Liver (tissue), 9 donors: ENCODE measurements around the gene REG3A. TPM values are rescaled to one million over a fixed set of nuclear protein-coding genes. Genes with fewer than 3 reads are reported as not detected.

Experiments
- DNase-seq: peaks from one replicate; pipeline ENCODE4 v3.0.0-alpha.2; 2017; ENCODE audit warnings: low spot score
- H3K27ac ChIP-seq, 2 donors: one replicate each; pipeline ENCODE4 v1.7.0; 2013; ENCODE audit warnings: inconsistent platforms in 2 of 2, low read length in 2 of 2, control low read depth in 1 of 2, low read depth in 1 of 2, mild to moderate bottlenecking in 1 of 2
- H3K27me3 ChIP-seq, 4 donors: one replicate each; pipeline versions ENCODE4 v1.6.1 to v1.7.0; 2013; ENCODE audit warnings: low read length in 3 of 4, inconsistent platforms in 1 of 4, mild to moderate bottlenecking in 1 of 4, moderate library complexity in 1 of 4; ENCODE audit not compliant: control insufficient read depth in 4 of 4, insufficient read depth in 4 of 4
- H3K36me3 ChIP-seq, 4 donors: one replicate each; pipeline versions ENCODE4 v1.6.1 to v1.7.0; 2013; ENCODE audit warnings: low read length in 3 of 4, mild to moderate bottlenecking in 3 of 4, low read depth in 1 of 4, moderate library complexity in 1 of 4; ENCODE audit not compliant: control insufficient read depth in 4 of 4, insufficient read depth in 3 of 4
- H3K4me1 ChIP-seq, 4 donors: one replicate each; pipeline versions ENCODE4 v1.6.1 to v1.7.0; 2013; ENCODE audit warnings: low read length in 3 of 4, mild to moderate bottlenecking in 3 of 4, moderate library complexity in 1 of 4; ENCODE audit not compliant: control insufficient read depth in 4 of 4, insufficient read depth in 4 of 4
- H3K4me3 ChIP-seq, 3 donors: one replicate each; pipeline versions ENCODE4 v1.6.1 to v1.7.0; 2013; ENCODE audit warnings: low read length in 3 of 3, control low read depth in 1 of 3, low read depth in 1 of 3, mild to moderate bottlenecking in 1 of 3
- H3K9ac ChIP-seq, 2 donors: one replicate each; pipeline ENCODE4 v1.7.0; 2013; ENCODE audit warnings: low read length in 2 of 2, mild to moderate bottlenecking in 2 of 2, moderate library complexity in 2 of 2, control low read depth in 1 of 2, low read depth in 1 of 2
- H3K9me3 ChIP-seq, 4 donors: one replicate each; pipeline versions ENCODE4 v1.6.1 to v1.7.0; 2013; ENCODE audit warnings: low read length in 3 of 4; ENCODE audit not compliant: control insufficient read depth in 4 of 4
- ATF3 ChIP-seq: IDR thresholded peaks from 2 replicates; pipeline ENCODE4 v1.6.1; 2016; ENCODE audit warnings: antibody characterized with exemption
- CTCF ChIP-seq: fragments of 150-350 bp; IDR thresholded peaks from 2 replicates; pipeline ENCODE4 v1.5.1; 2017; ENCODE audit warnings: improper control_type of control experiment, low read depth, low read length; ENCODE audit not compliant: missing input control
- EGR1 ChIP-seq, 2 donors: IDR thresholded peaks; 2 replicates each; pipeline ENCODE4 v1.6.1; 2016 to 2018; ENCODE audit warnings: antibody characterized with exemption in 2 of 2, low read depth in 2 of 2
- FOXA1 ChIP-seq: IDR thresholded peaks from 2 replicates; pipeline ENCODE4 v1.6.1; 2016; ENCODE audit warnings: antibody characterized with exemption
- FOXA2 ChIP-seq: IDR thresholded peaks from 2 replicates; pipeline ENCODE4 v1.6.1; 2016; ENCODE audit warnings: antibody characterized with exemption
- GABPA ChIP-seq, 2 donors: IDR thresholded peaks in 1 of 2; conservative IDR thresholded peaks in 1 of 2; 2 replicates each; pipeline ENCODE4 v1.6.1; 2016; ENCODE audit warnings: antibody characterized with exemption in 2 of 2, mild to moderate bottlenecking in 1 of 2, moderate library complexity in 1 of 2
- HNF4A ChIP-seq, 2 donors: conservative IDR thresholded peaks; 2 replicates each; pipeline ENCODE4 v1.6.1; 2016; ENCODE audit warnings: antibody characterized with exemption in 2 of 2, mild to moderate bottlenecking in 2 of 2
- HNF4G ChIP-seq: IDR thresholded peaks from 2 replicates; pipeline ENCODE4 v1.6.1; 2016; ENCODE audit warnings: antibody characterized with exemption
- JUND ChIP-seq, 2 donors: IDR thresholded peaks; 2 replicates each; pipeline ENCODE4 v1.6.1; 2016; ENCODE audit warnings: antibody characterized with exemption in 2 of 2
- MAX ChIP-seq: IDR thresholded peaks from 2 replicates; pipeline ENCODE4 v1.6.1; 2016; ENCODE audit warnings: antibody characterized with exemption
- NR2F2 ChIP-seq: IDR thresholded peaks from 2 replicates; pipeline ENCODE4 v1.6.1; 2016; ENCODE audit warnings: antibody characterized with exemption
- RAD21 ChIP-seq, 2 donors: IDR thresholded peaks; 2 replicates each; pipeline ENCODE4 v1.6.1; 2016; ENCODE audit warnings: antibody characterized with exemption in 2 of 2, mild to moderate bottlenecking in 2 of 2
- REST ChIP-seq: IDR thresholded peaks from 2 replicates; pipeline ENCODE4 v1.6.1; 2016; ENCODE audit warnings: antibody characterized with exemption, mild to moderate bottlenecking
- RXRA ChIP-seq, 2 donors: IDR thresholded peaks; 2 replicates each; pipeline ENCODE4 v1.6.1; 2017 to 2018; ENCODE audit warnings: antibody characterized with exemption in 2 of 2, mild to moderate bottlenecking in 1 of 2
- SP1 ChIP-seq: IDR thresholded peaks from 2 replicates; pipeline ENCODE4 v1.6.1; 2018; ENCODE audit warnings: antibody characterized with exemption, mild to moderate bottlenecking
- TAF1 ChIP-seq: conservative IDR thresholded peaks from 2 replicates; pipeline ENCODE4 v1.6.1; 2016; ENCODE audit warnings: antibody characterized with exemption, mild to moderate bottlenecking
- YY1 ChIP-seq: IDR thresholded peaks from 2 replicates; pipeline ENCODE4 v1.6.1; 2016; ENCODE audit warnings: antibody characterized with exemption, mild to moderate bottlenecking
- ZBTB33 ChIP-seq: IDR thresholded peaks from 2 replicates; pipeline ENCODE4 v1.6.1; 2016; ENCODE audit warnings: antibody characterized with exemption
- WGBS: extraction: QIAGEN DNeasy Blood & Tissue Kit; methylation state at CpG from one replicate; pipeline ENCODE4 v1.1.7; 2013; 5-methylcytosine and 5-hydroxymethylcytosine counted together
- polyA plus RNA-seq, 2 donors: library from polyadenylated mRNA; stranded (reverse) in 1 of 2; unstranded in 1 of 2; fragments of 200-250 nt in 1 of 2; fragments of >200 nt in 1 of 2; fragmentation: Nextera tagmentation in 1 of 2; extraction: Ambion mirVana in 1 of 2; gene quantifications; one replicate each; pipeline versions ENCODE4 v1.2.1 to v1.2.3, GENCODE V29; 2013 to 2015
- total RNA-seq, 2 donors: library from RNA; depleted of rRNA; stranded (reverse); fragments of >200 nt; gene quantifications; one replicate each; pipeline ENCODE4 v1.2.3, GENCODE V29; 2014
- donor health status: healthy.
- donor health status: healthy.
- donor health status: healthy.
- donor health status: healthy.
- donor health status: healthy.

Gene REG3A
- total and polyA plus RNA-seq, 4 donors: 0.15 TPM; not detected in 3

- H3K9me3 ChIP-seq: no peaks in the 10 kb centered on the region
- 73% methylated on average over 3 of the region's 3 CpGs for WGBS
- no peak overlapping the region for H3K9ac ChIP-seq
- H3K27me3 ChIP-seq: no peaks in the 10 kb centered on the region
- H3K4me1 ChIP-seq: no peaks in the 10 kb centered on the region
- no peak for DNase-seq
- TF ChIP-seq RXRA (IDR thresholded peaks at IDR 0.05) (no peak), GABPA (IDR thresholded peaks at IDR 0.05 in 1 of 2, conservative IDR thresholded peaks at IDR 0.05 in 1 of 2) (no peak), FOXA1 (no peak), SP1 (no peak), NR2F2 (no peak), ZBTB33 (no peak), REST (no peak), RAD21 (IDR thresholded peaks at IDR 0.05) (no peak), ATF3 (no peak), YY1 (no peak), TAF1 (no peak), JUND (IDR thresholded peaks at IDR 0.05) (no peak), MAX (no peak)
- no peak overlapping the region for H3K27ac ChIP-seq
- H3K36me3 ChIP-seq: no peaks in the 10 kb centered on the region
- no peak overlapping the region for H3K4me3 ChIP-seq
These were observed 21.2 kb downstream of the REG3A start for GRCh38 chr2:79138385-79138784.

GRCh38 chr2:79131687-79132086 lies 27.9 kb downstream of the REG3A start:
- Histone ChIP-seq H3K27ac (no peak overlapping the region), H3K9me3 (no peaks in the 10 kb centered on the region), H3K9ac (no peak overlapping the region), H3K27me3 (peaks cover 0 to 2% (median 0%) of the 10 kb centered on the region in 4 donors), H3K4me1 (no peaks in the 10 kb centered on the region), H3K36me3 (no peaks in the 10 kb centered on the region), H3K4me3 (no peak overlapping the region)
- TF ChIP-seq ZBTB33: no peak
- TF ChIP-seq SP1: no peak
- no peak for TF ChIP-seq REST
- no peak for TF ChIP-seq HNF4G
- TF ChIP-seq MAX: no peak
- TF ChIP-seq CTCF: no peak
- no peak for TF ChIP-seq EGR1 (IDR thresholded peaks at IDR 0.05; ENCODE audit: low read depth in 2 of 2)
- no peak for TF ChIP-seq FOXA2
- no peak for TF ChIP-seq TAF1
- no peak for TF ChIP-seq JUND (IDR thresholded peaks at IDR 0.05)
- TF ChIP-seq RXRA (IDR thresholded peaks at IDR 0.05): no peak
- TF ChIP-seq FOXA1: no peak
- TF ChIP-seq NR2F2: no peak
- TF ChIP-seq RAD21 (IDR thresholded peaks at IDR 0.05): no peak
- TF ChIP-seq HNF4A (conservative IDR thresholded peaks at IDR 0.05): no peak
- TF ChIP-seq GABPA (IDR thresholded peaks at IDR 0.05 in 1 of 2, conservative IDR thresholded peaks at IDR 0.05 in 1 of 2): no peak
- DNase-seq: no peak
- 69% methylated on average over 4 of the region's 4 CpGs for WGBS
